ENCODE data around the gene SESN3. TPM values are rescaled to one million over a fixed set of nuclear protein-coding genes. Genes with fewer than 3 reads are reported as not detected.
"Not testable (repeated sequence)": the region's sequence is repeated elsewhere in the genome, so short reads cannot be mapped to it uniquely, and the experiment has no call there.

Gene SESN3
- polyA plus RNA-seq (ENCODE audit: insufficient read depth in 1 of 5, insufficient read length in 5 of 5, low replicate concordance in 1 of 5), result 10 to 100 TPM; 49.9 to 85.3 (median 74.2) TPM
- long read RNA-seq, donor 1, full-length matches to known transcripts, result 4 of 4 reads
- long read RNA-seq, donor 1, partial matches to known transcripts, result 0 of 4 reads
- long read RNA-seq, donor 1, other reads (novel, unspliced or antisense), result 0 of 4 reads
- long read RNA-seq, donor 2, partial matches to known transcripts, result 6 of 7 reads
- long read RNA-seq, donor 2, other reads (novel, unspliced or antisense), result 0 of 7 reads
- long read RNA-seq, donor 3, partial matches to known transcripts, result 0 of 1 reads
- long read RNA-seq, donor 3, other reads (novel, unspliced or antisense), result 0 of 1 reads
- long read RNA-seq, donor 4, full-length matches to known transcripts, result 4 of 4 reads
- long read RNA-seq, donor 4, partial matches to known transcripts, result 0 of 4 reads
- long read RNA-seq, donor 4, other reads (novel, unspliced or antisense), result 0 of 4 reads
- long read RNA-seq, donor 5, full-length matches to known transcripts, result 9 of 9 reads
- long read RNA-seq, donor 5, partial matches to known transcripts, result 0 of 9 reads
- long read RNA-seq, donor 5, other reads (novel, unspliced or antisense), result 0 of 9 reads
- long read RNA-seq, donor 6, full-length matches to known transcripts, result 9 of 9 reads
- long read RNA-seq, donor 6, partial matches to known transcripts, result 0 of 9 reads
- long read RNA-seq, donor 6, other reads (novel, unspliced or antisense), result 0 of 9 reads
- long read RNA-seq, donor 7, full-length matches to known transcripts, result 3 of 12 reads
- long read RNA-seq, donor 7, partial matches to known transcripts, result 9 of 12 reads
- long read RNA-seq, donor 7, other reads (novel, unspliced or antisense), result 0 of 12 reads
- long read RNA-seq, donor 8, full-length matches to known transcripts, result 1 of 1 reads
- long read RNA-seq, donor 8, partial matches to known transcripts, result 0 of 1 reads
- long read RNA-seq, donor 8, other reads (novel, unspliced or antisense), result 0 of 1 reads

GRCh38 chr11:95231127-95231880, at the start of gene SESN3:
Gene SESN3, minus strand, starts transcription at chr11:95231202. Its CDS starts 342 bp downstream, at chr11:95230860.
- peak; percentile 97 to 98 for DNase-seq

DNA sequence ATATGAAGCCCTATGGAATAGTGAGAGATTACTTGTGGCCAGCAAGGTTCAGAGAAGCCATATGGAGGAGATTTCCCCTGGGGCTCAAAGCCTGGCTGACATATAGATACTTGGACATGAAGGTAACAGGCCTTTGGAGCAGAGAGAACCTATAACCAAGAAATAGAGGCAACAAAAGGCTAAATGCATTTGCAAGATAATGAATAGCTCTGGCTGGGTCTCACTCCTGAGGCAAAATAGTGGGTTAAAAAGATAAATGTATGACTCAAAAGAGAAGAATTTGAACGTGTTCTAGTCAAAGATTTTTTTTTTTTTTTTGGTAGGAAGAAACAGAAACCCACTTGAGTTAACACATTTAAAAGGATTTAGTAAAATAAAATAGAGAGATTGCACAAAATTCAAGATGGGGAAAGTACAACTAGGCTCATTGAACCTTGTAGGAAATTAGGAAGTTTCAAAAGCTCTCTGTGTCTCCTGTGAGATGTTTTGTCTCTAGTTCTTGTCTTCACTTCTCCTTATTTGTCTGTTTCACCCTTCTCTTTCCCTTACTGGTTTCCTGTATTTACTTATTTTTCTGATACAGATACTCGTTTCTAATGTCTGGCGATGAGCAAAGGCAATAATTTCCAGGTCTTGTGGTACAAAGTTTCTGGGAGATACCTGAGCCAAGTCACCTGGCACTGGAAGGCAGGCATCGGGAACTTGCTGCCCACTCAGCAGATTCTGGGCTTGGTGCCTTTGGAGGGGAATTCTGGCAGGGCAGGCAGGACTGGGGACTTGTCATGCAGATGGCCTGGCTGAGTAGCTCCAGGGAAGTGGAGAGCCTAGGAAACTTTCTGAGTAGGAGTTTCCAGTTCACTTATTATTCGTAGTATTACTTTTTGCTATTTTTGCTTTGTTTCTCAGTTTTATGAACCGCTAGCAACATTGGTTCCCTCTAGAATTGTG, 49.2 kb upstream of the SESN3 start:
- DNase-seq, result no peak

- DNase-seq, result no peak
These were observed 46.9 kb upstream of the SESN3 start for GRCh38 chr11:95277868-95278267.

DNA sequence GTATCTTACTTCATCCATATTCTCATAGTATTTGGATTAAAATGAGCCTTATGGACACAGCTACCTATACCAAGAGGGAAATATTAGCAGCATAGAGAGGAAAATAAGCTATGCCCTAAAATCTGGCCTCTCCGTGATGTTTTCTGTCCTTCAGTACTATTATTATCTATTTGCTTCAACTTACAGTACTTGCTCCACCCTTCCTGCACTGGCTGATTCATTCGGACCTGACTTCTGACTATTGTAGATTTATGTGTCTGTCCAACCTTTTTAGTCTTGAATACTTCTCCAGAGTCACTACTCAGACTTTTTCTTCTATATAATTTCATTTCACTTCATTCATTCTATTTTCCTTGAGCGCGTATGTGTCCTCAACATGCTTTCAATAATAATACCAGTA, 45.1 kb upstream of the SESN3 start:
- no peak for DNase-seq

DNA sequence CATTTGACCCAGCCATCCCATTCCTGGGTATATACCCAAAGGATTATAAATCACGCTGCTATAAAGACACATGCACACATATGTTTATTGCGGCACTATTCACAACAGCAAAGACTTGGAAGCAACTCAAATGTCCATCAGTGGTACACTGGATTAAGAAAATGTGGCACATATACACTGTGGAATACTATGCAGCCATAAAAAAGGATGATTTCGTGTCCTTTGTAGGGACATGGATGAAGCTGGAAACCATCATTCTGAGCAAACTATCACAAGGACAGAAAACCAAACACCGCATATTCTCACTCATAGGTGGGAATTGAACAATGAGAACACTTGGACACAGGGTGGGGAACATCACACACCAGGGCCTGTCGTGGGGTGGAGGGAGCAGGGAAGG, 42.6 kb upstream of the SESN3 start:
- not testable (repeated sequence) for DNase-seq

- peak in 1 of 2 donors; percentile 24 for DNase-seq
These were observed 38.2 kb upstream of the SESN3 start for GRCh38 chr11:95269036-95269819.

- DNase-seq, result no peak
These were observed 37.4 kb upstream of the SESN3 start for GRCh38 chr11:95268391-95268790.

DNA sequence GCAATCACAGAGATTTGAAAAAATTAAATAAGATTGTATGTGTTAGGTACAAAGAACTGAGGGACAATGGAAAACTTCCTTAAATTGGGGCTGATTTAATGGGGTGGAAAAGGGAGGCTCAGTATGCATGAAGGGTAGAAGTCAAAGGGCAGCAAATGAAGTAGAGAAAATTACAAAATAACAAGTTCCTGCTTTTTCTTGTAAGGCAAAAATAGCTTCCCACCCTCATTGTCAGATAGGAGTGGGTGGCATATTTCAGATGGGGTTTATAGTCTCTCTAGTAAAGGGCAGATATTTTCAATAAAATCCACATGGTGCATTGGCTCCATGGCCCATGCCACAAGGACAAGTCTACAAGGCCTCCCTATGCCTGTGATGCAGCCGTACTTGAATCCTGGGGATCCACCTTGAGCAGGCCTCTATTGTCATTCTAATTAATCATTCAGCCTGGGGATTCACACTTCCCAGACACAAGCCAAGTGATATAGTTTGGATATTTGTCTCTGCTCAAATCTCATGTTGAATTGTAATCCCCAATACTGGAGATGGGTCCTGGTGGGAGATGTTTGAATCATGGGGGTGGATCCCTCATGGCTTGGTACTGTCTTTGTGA, 36.7 kb upstream of the SESN3 start:
- no peak for DNase-seq

- DNase-seq, result no peak
These were observed 35.9 kb upstream of the SESN3 start for GRCh38 chr11:95266751-95267374.

GRCh38 chr11:95264881-95265280, 33.9 kb upstream of the SESN3 start:
- DNase-seq, result no peak

- no peak for DNase-seq
These were observed 32.2 kb upstream of the SESN3 start for GRCh38 chr11:95262994-95263765.

GRCh38 chr11:95257456-95257971, 26.5 kb upstream of the SESN3 start:
- no peak for DNase-seq

DNA sequence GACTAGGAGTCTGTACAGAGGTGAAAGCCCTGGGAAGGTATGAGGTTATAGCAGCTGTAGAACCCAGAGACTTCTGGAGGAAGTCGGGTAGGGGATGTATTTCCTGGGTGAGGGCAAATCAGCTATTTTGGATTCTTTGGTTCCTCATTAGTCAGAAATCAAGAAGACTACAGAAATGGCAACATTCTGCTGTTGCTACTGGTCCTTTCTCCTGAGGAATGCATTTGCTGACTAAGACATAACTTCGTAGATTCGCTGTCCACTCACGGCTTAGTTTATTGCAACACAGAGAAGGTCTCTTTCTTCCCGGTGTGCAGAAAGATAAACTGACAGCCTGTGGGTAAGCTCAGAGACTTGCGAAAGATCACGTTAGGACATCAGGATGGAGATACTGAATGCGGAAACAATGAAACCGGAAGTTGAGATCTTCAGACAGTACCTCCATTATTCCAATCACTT, 25.3 kb upstream of the SESN3 start:
- DNase-seq, result no peak

GRCh38 chr11:95255251-95256145, 24.5 kb upstream of the SESN3 start:
- DNase-seq, result no peak

GRCh38 chr11:95254716-95255115, 23.7 kb upstream of the SESN3 start:
- no peak for DNase-seq

- DNase-seq, result peak; percentile 88 to 92
These were observed 23.2 kb upstream of the SESN3 start for GRCh38 chr11:95254131-95254704.

Data from right lung (tissue), 10 donors.